GM18867 (cell line): ENCODE results near the gene PTPRT.

Experiments used
- ATAC-seq: cut with Tn5 transposase; IDR thresholded peaks from one replicate; pipeline ENCODE4 v1.9.1; 2021; ENCODE audit warnings: mild to moderate bottlenecking, moderate library complexity; ENCODE audit not compliant: unreplicated experiment

PTPRT gene

GRCh38 chr20:42429761-42430458 is 759.8 kb downstream of the PTPRT start:
- ATAC-seq = no peak

DNA sequence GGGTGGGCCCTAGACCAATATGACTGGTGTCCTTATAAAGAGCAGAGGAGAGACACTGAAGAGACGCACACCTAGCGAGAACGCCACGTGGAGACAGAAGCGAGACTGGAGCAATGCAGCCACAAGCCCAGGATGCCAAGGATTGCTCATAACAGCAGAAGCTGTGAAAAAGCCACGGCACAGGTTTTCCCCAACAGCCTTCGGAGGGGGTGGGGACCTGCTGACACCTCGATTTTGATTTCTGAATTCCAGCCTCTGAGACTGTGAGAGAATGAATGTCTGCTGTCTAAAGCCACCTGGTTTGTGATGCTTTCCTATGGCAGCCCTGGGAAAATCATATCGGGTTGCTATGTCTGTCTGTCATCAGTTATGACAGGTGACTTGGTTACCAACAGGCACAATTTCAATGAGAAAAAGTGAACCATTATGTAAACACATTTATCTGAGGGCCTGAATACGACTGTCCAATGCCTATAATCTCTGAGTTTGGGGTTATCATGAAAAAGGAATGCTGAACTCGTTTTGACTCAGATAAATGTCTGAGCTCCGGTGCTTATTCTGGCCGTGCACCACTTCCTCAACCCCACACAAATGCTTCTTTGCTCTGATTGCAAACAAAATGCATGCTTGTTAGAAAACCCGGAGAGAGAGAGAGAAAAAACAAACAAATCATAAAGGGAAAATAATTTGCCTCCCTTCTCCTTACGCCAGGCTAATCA is 769.7 kb downstream of the PTPRT start:
- no peak for ATAC-seq

DNA sequence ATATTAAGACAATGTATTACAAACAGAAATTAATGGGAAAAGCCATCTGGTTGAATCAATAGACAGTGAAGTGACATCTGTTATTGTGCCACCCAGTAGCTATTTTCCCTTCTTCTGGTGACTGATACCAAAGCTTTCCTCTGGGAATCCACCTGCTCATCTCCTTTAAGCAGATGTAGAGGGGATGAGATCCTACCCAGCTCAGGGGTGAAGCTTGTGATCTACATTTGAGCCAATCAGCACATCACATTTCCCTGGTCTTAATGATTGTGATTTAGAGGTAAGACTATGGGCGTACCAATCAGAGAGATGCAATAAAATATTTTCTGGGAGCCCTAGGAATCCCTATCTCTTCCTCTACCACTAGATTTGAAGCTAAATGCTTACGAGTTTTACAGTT is 782.9 kb downstream of the PTPRT start:
- ATAC-seq = no peak

- no peak for ATAC-seq
These were observed 787.3 kb downstream of the PTPRT start for GRCh38 chr20:42402455-42402854.

GRCh38 chr20:42401613-42402012 is 788.1 kb downstream of the PTPRT start:
- no peak for ATAC-seq

DNA sequence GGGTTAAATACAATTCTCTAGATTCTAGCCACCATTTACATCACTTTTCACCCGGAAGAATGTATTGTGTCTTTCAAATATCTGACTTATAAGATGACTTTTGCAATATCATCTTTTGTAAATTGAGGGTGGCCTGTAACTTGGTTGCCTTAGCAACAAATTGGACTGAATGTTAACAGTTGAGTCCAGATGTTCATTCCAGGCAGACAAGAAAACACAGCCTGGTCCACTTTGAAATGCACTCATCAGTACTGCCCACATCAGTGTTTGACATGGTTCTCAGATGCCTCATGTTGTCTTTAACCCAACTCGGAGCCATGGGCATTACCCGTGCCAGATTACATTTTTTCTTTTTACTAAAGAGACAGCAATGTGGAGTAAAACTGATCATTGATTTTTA is 789.9 kb downstream of the PTPRT start:
- ATAC-seq = no peak

GRCh38 chr20:42392442-42392841 is 797.3 kb downstream of the PTPRT start:
- ATAC-seq = no peak

GRCh38 chr20:42391807-42392206 is 797.9 kb downstream of the PTPRT start:
- ATAC-seq = no peak

- no peak for ATAC-seq
These were observed 809.4 kb downstream of the PTPRT start for GRCh38 chr20:42380287-42380686.

DNA sequence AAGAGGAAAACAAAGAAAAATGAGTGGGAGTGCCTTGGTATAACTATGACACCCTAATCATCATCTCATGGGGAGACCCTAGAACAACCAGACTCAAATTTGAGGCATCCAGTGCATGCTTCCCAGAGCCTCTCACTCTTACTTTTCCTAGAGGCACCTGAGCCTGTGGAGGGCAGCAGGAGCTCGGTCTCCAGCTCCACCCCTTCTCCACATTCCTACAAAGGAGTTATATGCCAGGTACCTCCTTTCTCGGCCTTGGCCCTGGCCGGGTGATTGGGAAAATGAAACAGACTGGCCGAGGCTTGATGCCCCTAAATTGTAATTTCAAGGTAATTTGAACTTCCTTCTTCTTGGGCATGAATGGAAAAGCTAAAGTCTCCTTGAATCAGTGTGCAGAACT is 810.3 kb downstream of the PTPRT start:
- ATAC-seq = no peak

DNA sequence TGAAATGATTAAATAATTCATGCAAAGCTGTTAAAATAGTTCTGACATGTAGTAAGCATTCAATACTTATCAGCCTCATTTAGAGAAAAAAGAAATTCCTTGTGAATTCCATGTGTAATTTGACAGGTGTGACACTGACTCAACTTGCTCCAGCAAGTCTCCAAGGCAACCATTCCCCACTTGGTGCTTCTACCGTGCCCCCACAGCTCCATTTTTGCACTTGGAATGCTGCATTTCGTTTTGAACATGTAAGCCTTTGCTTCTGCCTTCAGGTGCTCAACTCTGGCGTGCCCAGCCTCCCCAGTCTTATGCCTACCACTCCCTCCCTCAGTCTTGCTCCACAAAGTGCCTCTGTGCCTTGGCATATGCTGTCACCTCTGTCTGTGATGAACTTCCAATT is 810.9 kb downstream of the PTPRT start:
- ATAC-seq = no peak

DNA sequence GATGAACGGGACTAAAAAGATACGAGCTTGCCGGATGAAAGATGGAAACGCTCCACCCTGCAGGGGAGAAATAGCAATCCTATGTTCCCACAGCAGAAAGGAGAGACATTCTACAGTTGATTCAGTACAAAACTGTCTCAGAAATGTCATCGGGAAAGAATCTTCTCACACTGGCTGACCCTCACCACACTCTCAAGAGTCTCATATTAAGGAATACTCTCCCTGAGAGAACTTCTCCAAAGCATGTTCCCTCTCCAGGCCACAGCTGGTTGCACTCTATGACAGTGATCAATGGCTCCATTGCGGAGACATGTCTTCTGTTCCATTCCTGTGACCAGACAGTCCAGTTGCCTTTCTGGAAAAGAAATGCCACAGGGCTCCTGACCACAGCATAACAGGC is 813.6 kb downstream of the PTPRT start:
- no peak for ATAC-seq

DNA sequence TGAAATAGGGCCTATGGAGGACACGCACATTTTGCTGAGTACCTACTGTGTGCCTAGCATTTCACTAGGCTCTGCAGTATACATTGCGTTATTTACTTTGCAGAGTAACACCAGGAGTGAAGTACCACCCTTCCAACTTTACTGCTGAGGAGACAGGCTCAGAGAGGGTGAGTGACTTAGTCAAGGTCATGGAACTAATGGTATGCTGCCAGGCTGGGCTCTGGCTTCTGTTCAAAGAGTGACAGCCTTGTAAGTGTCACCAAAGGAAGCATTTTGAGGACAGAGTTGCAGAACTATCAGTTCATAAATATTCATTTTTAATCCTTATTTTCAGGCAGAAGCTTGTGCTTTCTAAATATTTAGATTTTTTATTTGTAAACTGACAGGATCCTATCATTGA is 816.7 kb downstream of the PTPRT start:
- ATAC-seq = no peak

GRCh38 chr20:42370075-42370474 is 819.6 kb downstream of the PTPRT start:
- no peak for ATAC-seq

DNA sequence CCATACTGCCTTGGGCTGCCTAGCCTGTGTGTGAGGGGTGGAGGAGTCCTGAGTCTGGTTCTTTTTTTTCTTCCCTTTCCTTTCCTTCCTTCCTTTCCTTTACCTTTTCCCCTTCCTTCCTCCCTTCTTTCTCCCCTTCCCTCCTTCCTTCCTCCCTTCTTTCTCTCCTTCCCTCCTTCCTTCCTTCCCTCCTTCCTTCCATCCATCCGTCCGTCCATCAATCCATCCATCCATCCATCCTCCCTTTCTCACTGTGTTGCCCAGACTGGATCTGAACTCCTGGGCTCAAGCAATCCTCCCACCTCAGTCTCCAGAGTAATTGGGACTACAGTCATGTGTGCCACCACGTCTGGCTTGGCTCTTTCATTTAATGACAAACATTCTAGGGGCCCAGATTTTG is 820.8 kb downstream of the PTPRT start:
- no peak for ATAC-seq

DNA sequence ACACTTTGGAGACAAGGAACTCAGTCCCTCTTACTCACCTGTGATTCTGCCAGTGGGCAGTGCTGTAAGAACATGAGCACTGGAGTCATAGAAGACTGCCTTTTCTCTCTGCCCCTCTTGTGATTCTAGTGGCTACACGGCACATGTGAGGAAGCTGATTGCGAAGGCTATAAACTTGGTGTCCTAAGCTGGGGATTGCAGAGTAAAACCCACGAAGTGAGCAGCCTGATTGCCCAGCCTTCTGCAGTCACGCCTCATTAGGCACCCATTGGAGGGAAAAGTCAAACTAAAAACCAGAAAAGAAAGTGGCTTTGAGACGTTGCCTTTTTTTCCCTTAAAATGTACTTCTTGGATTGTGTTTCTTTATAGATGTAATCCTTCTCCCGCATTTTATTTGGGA is 823.1 kb downstream of the PTPRT start:
- ATAC-seq = no peak

DNA sequence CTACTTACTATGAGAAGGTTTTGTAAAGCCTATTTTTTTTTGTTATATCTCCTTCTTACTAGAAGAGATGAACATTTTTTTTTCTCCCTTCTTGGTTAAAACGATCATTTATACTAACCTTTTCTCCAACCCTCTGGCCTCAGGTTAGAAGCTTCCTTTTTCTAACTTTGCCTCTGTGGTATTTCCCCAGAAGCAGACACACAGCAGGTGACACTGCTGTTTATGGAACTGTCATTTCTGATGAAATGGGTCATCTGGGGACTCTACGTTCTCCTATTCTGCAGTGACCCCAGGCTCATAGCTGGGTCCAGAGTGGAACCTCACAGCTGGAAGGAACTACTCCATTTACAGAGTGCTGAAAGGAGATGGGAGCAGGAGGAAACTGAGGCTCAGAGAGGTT is 825.3 kb downstream of the PTPRT start:
- no peak for ATAC-seq

- ATAC-seq = no peak
These were observed 828.2 kb downstream of the PTPRT start for GRCh38 chr20:42361402-42361970.

- ATAC-seq = no peak
These were observed 829.1 kb downstream of the PTPRT start for GRCh38 chr20:42360621-42361020.

DNA sequence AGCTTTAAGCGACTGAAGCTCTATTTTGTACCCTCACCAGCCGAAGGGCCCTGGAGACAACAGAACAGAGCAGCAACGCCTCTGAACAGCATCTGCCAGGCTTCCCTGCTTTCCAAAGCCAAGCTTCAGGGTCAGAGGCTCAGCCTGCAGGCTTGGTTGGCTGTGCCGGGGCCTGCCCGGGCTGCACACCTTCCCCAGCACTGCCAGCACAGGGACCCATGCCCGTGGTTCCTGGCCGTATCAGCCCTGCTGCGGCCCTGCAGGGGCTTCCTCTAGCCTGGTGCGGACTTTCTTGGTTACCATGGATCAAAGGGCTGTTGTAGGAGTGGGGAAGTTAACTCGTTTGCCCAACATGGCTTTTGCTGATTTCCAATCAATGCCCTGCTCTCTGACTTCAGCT is 830.1 kb downstream of the PTPRT start:
- ATAC-seq = no peak

- ATAC-seq = no peak
These were observed 837.6 kb downstream of the PTPRT start for GRCh38 chr20:42352096-42352495.

DNA sequence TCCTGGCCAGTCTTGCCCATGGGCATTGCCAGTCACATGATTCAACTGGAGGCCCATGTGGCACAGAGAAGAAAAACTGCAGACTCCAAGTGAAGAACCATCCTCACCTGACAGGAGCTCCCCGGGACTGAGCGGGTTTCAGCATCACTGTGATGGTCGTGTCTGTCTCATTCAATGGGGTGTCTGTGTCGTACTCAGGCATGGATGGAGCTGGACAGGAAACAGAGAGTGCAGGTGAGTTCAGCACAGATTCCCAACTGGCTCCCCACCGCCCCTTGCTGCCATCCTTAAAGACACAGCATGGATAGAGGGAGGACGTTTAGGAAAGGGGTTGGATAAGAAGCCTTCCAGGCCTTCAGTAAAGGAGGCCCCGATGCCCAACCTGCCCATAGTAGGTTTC is 839.2 kb downstream of the PTPRT start:
- no peak for ATAC-seq
